ENCODE data around the gene DDX27.
"Not testable (repeated sequence)": the region's sequence is repeated elsewhere in the genome, so short reads cannot be mapped to it uniquely, and the experiment has no call there.

The DDX27 gene

DNA sequence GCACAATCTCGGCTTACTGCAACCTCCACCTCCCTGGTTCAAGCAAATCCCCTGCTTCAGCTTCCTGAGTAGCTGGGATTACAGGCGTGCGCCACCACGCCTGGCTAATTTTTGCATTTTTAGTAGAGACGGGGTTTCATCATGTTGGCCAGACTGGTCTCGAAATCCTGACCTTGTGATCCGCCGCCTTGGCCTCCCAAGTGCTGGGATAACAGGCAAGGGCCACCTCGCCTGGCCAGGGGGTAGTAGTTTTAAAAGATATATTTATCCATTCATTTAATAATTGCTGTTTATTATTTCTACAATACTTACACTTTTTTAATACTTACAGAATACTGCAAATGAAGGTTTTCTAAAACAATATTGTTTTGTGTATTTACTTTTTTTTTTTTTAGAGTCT lies 15.5 kb upstream of the DDX27 start:
- no peak for FAIRE-seq

- no peak for FAIRE-seq
These were observed 12.1 kb upstream of the DDX27 start for GRCh38 chr20:49207076-49207475.

GRCh38 chr20:49210101-49210756 lies 9.0 kb upstream of the DDX27 start:
- FAIRE-seq, result no peak

DNA sequence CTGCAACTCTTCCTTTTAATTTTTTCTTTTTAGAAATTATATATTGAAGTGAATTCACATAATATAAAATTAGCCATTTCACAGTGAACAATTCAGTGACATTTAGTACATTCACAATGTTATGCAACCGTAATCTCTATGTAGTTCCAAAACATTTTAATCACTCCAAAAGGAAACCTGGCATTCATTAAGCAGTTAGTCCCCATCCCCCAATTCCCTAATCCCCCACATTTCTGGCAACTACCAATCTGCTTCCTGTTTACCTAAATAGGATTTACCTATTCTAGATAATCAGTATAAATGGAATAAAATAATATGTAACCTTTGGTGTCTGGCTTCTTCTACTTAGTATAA lies 8.5 kb upstream of the DDX27 start:
- FAIRE-seq, result no peak

- no peak for FAIRE-seq
These were observed 4.6 kb upstream of the DDX27 start for GRCh38 chr20:49214571-49214970.

- no peak for FAIRE-seq
These were observed 4.0 kb upstream of the DDX27 start for GRCh38 chr20:49215232-49215631.

DNA sequence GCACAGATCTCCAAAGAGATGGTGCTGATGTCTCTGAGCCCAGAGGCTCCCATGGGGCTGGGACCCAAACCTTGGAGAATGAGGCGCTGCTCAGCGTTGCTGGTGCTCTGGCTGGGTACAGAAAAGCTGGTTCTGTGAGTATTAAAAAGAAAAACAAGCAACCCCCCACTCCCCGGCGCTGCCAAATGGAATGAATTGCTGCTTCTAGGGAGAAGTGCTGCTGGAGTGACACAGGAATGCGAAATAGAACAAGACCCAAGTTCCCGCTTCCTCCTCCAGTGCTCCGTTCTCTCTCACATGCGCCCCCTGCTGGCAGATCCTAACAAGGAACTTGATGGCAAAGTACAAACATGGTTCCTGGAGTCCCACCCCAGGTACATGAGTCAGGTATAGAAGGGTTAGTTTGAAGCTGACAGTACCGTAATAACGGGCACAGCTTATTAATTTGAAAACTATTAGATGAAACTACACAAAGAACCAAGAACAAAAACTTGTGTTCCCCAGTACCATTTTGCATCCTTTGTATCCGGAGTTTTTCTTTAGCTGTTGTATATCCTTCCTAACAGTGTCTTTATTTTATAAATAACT lies 2.1 kb upstream of the DDX27 start:
- FAIRE-seq, result no peak

DNA sequence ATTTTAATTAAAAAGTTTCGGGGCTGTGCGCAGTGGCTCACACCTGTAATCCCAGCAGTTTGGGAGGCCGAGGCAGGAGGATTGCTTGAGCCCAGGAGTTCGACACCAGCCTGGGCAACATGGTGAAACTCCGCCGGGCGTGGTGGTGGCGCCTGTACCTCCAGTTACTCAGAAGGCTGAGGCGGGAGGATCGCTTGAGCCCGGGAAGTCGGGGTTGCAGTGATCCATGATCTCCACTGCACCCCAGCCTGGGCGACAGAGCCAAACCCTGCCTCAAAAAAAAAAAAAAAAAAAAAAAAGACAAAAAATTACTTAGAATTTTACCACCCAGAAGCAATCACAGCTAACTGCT lies 501 bp upstream of the DDX27 start:
- FAIRE-seq, result not testable (repeated sequence)

GRCh38 chr20:49219924-49220831 lies 962 bp downstream of the DDX27 start:
- FAIRE-seq, result no peak

DNA sequence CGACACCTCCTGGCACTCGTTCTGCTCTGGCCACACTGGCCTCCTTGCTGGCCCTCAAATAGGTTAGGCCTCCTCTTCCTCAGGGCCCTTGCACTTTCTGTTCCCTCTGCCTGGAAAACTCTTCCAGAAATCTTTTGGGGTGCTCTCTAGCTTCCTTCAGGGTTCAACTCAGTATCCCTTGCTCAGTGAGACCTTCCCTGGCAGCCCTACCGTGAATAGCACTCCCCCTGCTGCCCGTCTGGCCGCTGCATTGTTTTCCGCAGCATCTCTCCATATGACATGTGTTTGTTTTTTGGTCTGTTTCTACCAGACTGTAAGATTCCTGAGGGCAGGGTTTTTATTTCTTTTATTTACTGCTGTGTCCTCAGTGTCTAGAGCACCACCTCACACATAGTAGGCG lies 6.7 kb downstream of the DDX27 start:
- no peak for FAIRE-seq

DNA sequence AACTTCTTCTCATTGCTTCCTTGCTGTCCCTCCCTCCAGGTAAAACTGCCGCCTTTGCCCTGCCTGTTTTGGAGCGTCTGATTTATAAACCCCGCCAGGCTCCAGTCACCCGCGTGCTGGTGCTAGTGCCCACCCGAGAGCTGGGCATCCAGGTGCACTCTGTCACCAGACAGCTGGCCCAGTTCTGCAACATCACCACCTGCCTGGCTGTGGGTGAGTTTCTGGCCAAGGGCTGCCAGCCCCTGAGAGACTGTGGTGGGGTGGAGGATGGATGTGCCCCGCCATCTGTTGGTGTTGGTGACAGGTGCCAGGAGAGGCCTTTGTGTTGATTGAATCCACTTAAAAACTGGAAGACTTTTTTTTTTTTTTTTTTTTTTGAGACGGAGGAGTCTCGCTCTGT lies 9.5 kb downstream of the DDX27 start:
- no peak for FAIRE-seq

GRCh38 chr20:49229381-49229780 lies 10.2 kb downstream of the DDX27 start:
- FAIRE-seq, result no peak

DNA sequence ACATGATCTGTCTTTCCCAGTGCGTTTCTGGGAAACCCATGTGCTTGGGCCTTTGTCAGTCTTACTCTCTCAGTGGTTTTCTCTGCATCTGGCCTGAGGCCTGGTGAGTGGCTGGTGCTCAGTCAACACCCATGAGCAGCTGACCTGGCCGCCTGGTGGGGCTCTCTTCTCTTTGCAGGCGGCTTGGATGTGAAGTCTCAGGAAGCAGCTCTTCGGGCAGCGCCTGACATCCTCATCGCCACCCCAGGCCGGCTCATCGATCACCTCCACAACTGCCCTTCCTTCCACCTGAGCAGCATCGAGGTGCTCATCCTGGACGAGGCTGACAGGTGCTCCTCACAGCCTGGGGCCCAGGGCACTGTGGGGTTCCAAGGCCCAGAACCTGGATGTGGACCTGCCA lies 10.8 kb downstream of the DDX27 start:
- FAIRE-seq, result no peak

DNA sequence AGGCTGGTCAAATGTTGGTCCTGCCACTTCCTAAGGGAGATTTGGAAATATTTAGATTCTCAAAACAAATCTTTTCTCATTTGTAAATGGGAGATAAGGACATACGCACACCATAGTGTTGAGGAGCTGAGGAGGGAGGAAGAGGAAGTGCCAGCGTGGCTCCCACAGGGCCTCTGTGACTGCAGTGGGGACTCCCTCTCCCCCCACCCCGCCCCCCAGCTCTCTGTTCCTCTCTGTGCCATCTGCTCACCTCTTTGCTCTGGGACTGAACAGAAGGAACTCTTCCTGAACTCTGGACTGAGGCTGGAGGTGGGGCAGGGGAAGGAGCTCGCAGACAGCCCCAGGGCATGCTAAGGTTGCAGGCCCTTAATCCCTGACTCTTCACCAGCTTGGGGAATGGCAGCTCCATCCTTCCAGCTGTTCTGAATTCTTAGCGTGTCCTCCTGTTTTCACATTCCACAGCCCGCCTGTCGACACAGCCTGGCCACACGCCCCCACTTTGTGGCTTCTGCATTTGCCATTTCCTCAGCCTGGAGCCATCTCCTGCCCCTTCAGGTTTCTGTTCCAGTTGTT lies 11.4 kb downstream of the DDX27 start:
- FAIRE-seq, result no peak

DNA sequence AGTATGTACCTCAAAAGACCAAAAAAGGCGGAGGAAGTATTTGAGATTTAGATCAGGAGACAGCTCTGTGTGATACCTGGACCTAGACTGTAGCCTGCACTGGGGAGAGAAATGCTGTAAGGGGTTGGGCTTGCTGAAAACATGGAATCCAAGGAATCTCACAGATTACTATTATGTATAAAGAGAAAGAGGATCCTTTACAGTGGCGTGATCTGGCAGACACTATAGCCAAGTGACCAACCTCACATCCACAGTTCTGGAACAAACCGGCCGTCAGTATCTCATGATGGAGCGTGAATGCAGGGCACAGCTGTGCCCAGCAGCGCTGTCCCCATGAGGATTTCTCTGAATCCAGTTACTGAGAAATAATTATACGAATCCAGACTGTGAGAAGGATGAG lies 12.3 kb downstream of the DDX27 start:
- FAIRE-seq, result no peak

DNA sequence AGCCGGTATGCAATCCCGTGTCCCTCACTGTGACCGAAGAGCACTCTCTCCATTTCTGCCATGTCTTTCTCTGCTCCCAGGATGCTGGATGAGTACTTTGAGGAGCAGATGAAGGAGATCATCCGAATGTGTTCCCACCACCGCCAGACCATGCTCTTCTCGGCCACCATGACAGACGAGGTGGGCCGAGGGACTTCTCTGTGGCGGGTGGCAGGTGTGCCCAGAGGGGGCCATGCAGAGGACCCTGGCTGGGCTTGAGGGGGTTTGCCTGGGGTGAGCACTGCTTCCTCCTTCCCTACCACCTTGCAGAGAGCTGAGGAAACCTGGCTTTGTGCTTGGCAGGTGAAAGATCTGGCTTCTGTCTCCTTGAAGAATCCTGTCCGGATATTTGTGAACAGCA lies 14.0 kb downstream of the DDX27 start:
- no peak for FAIRE-seq

GRCh38 chr20:49234831-49235230 lies 15.6 kb downstream of the DDX27 start:
- no peak for FAIRE-seq

- no peak for FAIRE-seq
These were observed 17.1 kb downstream of the DDX27 start for GRCh38 chr20:49236301-49236700.

DNA sequence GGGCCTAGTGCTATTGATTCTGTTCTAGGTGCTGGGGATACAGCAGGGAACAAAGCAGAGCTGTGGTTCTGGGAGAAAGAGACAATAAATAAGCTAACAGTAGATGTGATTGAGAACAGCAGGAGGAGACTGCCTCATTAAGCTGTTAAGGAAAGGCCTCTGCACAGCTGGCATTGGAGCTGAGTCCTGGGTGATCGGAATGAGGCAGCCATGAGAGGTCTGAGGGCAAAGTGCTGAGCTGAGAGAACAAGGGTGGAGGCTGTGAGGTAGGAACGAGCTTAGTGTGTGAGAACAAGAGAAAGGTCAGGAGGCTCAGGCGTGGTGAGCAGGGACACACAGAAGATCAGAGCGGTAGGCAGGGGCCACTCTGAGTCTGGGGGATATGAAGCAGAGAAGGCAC lies 18.3 kb downstream of the DDX27 start:
- no peak for FAIRE-seq

DNA sequence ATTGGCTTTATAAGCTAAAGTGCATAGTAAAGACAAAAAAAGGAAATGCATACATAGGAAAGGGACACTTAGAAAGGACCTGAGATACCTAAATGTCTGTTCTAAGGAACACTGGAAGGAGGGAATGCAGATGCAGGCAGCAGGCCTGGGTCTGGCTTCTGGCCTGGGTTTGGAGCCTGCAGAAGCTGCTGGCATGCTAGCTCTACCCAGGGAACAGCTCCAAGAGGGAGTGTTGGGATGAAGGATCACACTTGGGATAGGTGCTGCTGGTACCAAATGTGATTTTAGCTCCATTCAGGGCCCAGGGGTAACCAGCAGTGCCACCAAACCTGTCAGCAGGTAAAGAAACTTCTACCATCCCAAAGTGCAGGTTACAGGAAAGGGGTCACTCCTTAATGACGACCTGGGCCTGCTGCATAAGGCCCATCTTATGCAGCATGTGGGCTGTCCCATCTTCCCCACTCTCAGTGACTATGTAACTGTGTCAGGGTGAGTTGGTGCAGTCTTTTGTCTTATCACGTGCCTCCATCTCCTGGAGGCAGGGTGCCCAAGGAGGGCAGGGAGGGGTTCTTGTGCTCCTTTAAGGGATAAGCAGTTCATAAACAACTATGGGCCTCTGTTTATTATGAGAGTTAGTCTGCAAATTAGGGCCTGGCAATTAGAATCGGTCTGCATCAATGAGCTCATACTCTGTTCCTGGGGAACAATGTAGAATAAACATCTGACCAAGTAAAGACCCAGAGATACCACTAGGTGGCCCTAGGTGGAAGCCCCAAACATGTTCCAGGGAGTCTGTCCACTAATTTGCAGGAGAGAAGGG lies 26.9 kb downstream of the DDX27 start:
- FAIRE-seq, result no peak

- no peak for FAIRE-seq
These were observed 28.0 kb downstream of the DDX27 start for GRCh38 chr20:49247169-49247723.

- FAIRE-seq, result no peak
These were observed 28.6 kb downstream of the DDX27 start for GRCh38 chr20:49247792-49248191.

DNA sequence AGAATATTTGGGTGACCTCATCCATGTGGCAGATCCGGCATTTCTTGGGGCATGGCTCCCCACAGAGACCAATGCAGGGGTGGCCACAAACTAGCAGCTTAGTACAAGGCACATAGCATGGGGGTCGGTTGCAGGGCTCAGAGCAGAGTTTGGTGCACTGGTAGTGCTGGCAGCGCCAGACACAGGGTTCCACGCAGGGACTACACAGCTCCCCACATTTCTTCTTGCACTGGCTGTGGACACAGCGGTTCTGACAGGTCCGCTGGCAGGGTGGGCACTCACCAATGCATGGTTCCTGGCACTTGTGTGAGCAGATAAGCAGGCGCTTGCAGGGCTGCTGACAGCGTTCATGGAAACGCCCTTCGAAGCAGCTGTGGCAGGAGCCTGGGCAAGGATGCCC lies 29.1 kb downstream of the DDX27 start:
- no peak for FAIRE-seq

Measured in colon (tissue), 2 donors.